ENCODE data around the gene NAA38. TPM values are rescaled to one million over a fixed set of nuclear protein-coding genes. Genes with fewer than 3 reads are reported as not detected.

Gene NAA38
- total RNA-seq, 6 experiments from 2014 or later = 27.2 to 43.0 (median 30.8) TPM

GRCh38 chr17:7886227-7887037 is 29.1 kb upstream of the NAA38 start:
- Histone ChIP-seq H3K27me3 (no peaks in the 10 kb centered on the region), H3K36me3 (no peaks in the 10 kb centered on the region), H3K27ac (peak overlapping the region; percentile 82 to 88 (median 82)), H3K4me1 (peaks cover 3 to 43% (median 22%) of the 10 kb centered on the region in 4 donors), H3K9me3 (no peaks in the 10 kb centered on the region), H3K4me3 (peak overlapping the region; percentile 56 to 63 (median 59))
- no peak for ATAC-seq
- intact Hi-C loops (cut with DNase I) = no loop called here
- no peak for TF ChIP-seq POLR2A (IDR thresholded peaks at IDR 0.05)
- no peak for DNase-seq
- 3% methylated on average over 13 of the region's 30 CpGs for WGBS (ENCODE audit: insufficient coverage, low coverage, low lambda C conversion rate, missing lambda C conversion rate)

GRCh38 chr17:7885367-7886226 is 28.2 kb upstream of the NAA38 start:
- WGBS (ENCODE audit: insufficient coverage, low coverage, low lambda C conversion rate, missing lambda C conversion rate) = 0% methylated on average over 2 of the region's 64 CpGs
- ATAC-seq (peak in 1 of 4 donors; percentile 1), DNase-seq (peak in 2 of 3 donors; percentile 49 to 57)
- Histone ChIP-seq H3K4me1 (peaks cover 3 to 43% (median 22%) of the 10 kb centered on the region in 4 donors), H3K36me3 (no peaks in the 10 kb centered on the region), H3K9me3 (no peaks in the 10 kb centered on the region), H3K27ac (peak overlapping the region; percentile 82 to 88 (median 82)), H3K27me3 (no peaks in the 10 kb centered on the region), H3K4me3 (peak overlapping the region; percentile 56 to 63 (median 59))
- intact Hi-C loops (cut with DNase I) = no loop called here
- TF ChIP-seq POLR2A (IDR thresholded peaks at IDR 0.05) = no peak

- ATAC-seq (no peak), DNase-seq (no peak)
- Histone ChIP-seq H3K27me3 (no peaks in the 10 kb centered on the region), H3K36me3 (no peaks in the 10 kb centered on the region), H3K4me3 (peak overlapping the region; percentile 56 to 63 (median 59)), H3K27ac (peak overlapping the region in 2 of 3 donors; percentile 82 to 88), H3K4me1 (peaks cover 3 to 42% (median 21%) of the 10 kb centered on the region in 4 donors), H3K9me3 (no peaks in the 10 kb centered on the region)
- TF ChIP-seq CTCF (IDR thresholded peaks at IDR 0.05) (no peak), POLR2A (IDR thresholded peaks at IDR 0.05) (no peak)
- WGBS (ENCODE audit: insufficient coverage, low coverage, low lambda C conversion rate, missing lambda C conversion rate) = 1% methylated on average over 38 of the region's 100 CpGs
- intact Hi-C loops (cut with DNase I) = no loop called here
These were observed 27.4 kb upstream of the NAA38 start for GRCh38 chr17:7884581-7885366.

- H3K27ac ChIP-seq = no peak overlapping the region
- H3K4me1 ChIP-seq = peaks cover 3 to 34% (median 17%) of the 10 kb centered on the region in 4 donors
- H3K36me3 ChIP-seq = no peaks in the 10 kb centered on the region
- 34% methylated on average over 3 of the region's 3 CpGs for WGBS (ENCODE audit: insufficient coverage, low coverage, low lambda C conversion rate, missing lambda C conversion rate)
- ATAC-seq (no peak), DNase-seq (no peak)
- no peak overlapping the region for H3K4me3 ChIP-seq
- no peak for TF ChIP-seq CTCF (IDR thresholded peaks at IDR 0.05)
- TF ChIP-seq POLR2A (IDR thresholded peaks at IDR 0.05) = no peak
- H3K27me3 ChIP-seq = no peaks in the 10 kb centered on the region
- intact Hi-C loops (cut with DNase I) = no loop called here
- H3K9me3 ChIP-seq = no peaks in the 10 kb centered on the region
These were observed 26.5 kb upstream of the NAA38 start for GRCh38 chr17:7883781-7884386.

GRCh38 chr17:7882629-7883028 is 25.3 kb upstream of the NAA38 start:
- Histone ChIP-seq H3K4me3 (no peak overlapping the region), H3K27ac (no peak overlapping the region), H3K27me3 (no peaks in the 10 kb centered on the region), H3K4me1 (peaks cover 0 to 21% (median 11%) of the 10 kb centered on the region in 4 donors), H3K9me3 (no peaks in the 10 kb centered on the region), H3K36me3 (no peaks in the 10 kb centered on the region)
- TF ChIP-seq POLR2A (IDR thresholded peaks at IDR 0.05) (no peak), CTCF (IDR thresholded peaks at IDR 0.05) (no peak)
- ATAC-seq (no peak), DNase-seq (no peak)
- intact Hi-C loops (cut with DNase I) = no loop called here
- WGBS (ENCODE audit: insufficient coverage, low coverage, low lambda C conversion rate, missing lambda C conversion rate) = 83% methylated on average over 1 of the region's 3 CpGs

Measured in right lobe of liver (tissue), 6 donors.